Chondrocyte (in vitro differentiated cells): ENCODE measurements around the gene ARHGAP6. TPM values are rescaled to one million over a fixed set of nuclear protein-coding genes. Genes with fewer than 3 reads are reported as not detected.

Experiments
- DNase-seq: peaks from one replicate; pipeline ENCODE4 v3.0.0; 2021; ENCODE audit warnings: mixed read lengths, low spot score
- H3K27ac Mint-ChIP-seq: one replicate; pipeline ENCODE4 v1.8.0; 2021; ENCODE audit warnings: mild to moderate bottlenecking, moderate library complexity, mixed read lengths; ENCODE audit not compliant: unreplicated experiment
- H3K27me3 Mint-ChIP-seq: 2 replicates; pipeline ENCODE4 v1.8.0; 2021; ENCODE audit warnings: low read depth, mixed read lengths
- H3K36me3 Mint-ChIP-seq: 2 replicates; pipeline ENCODE4 v1.8.0; 2021; ENCODE audit warnings: low read depth, mixed read lengths
- H3K4me1 Mint-ChIP-seq: 2 replicates; pipeline ENCODE4 v1.8.0; 2021; ENCODE audit warnings: low read depth, mild to moderate bottlenecking, mixed read lengths
- H3K4me3 Mint-ChIP-seq: one replicate; pipeline ENCODE4 v1.8.0; 2021; ENCODE audit warnings: mild to moderate bottlenecking, moderate library complexity, mixed read lengths; ENCODE audit not compliant: unreplicated experiment
- H3K9me3 Mint-ChIP-seq: 2 replicates; pipeline ENCODE4 v1.8.0; 2021; ENCODE audit warnings: low read depth, mixed read lengths
- CTCF ChIP-seq: fragments of 200-600 bp; sonication (generic); IDR thresholded peaks from 2 replicates; pipeline ENCODE4 v1.5.0; 2021; ENCODE audit warnings: antibody characterized with exemption, mild to moderate bottlenecking, moderate library complexity
- total RNA-seq: library from RNA; stranded (reverse); gene quantifications from 3 replicates; pipeline ENCODE4 v1.2.1, GENCODE V29; 2021

The ARHGAP6 gene
- total RNA-seq, 1 donor from 2014 or later = 1.5 TPM

GRCh38 chrX:11190745-11191510 lies 474.8 kb downstream of the ARHGAP6 start:
- no peak overlapping the region for H3K27ac Mint-ChIP-seq
- peaks cover 8% of the 10 kb centered on the region for H3K9me3 Mint-ChIP-seq
- no peaks in the 10 kb centered on the region for H3K36me3 Mint-ChIP-seq
- peaks cover 6% of the 10 kb centered on the region for H3K4me1 Mint-ChIP-seq
- no peak for TF ChIP-seq CTCF
- no peak overlapping the region for H3K4me3 Mint-ChIP-seq
- DNase-seq = no peak
- no peaks in the 10 kb centered on the region for H3K27me3 Mint-ChIP-seq

- Mint-ChIP-seq H3K4me1 (peaks cover 6% of the 10 kb centered on the region), H3K36me3 (no peaks in the 10 kb centered on the region), H3K9me3 (peaks cover 8% of the 10 kb centered on the region), H3K27ac (no peak overlapping the region), H3K27me3 (no peaks in the 10 kb centered on the region), H3K4me3 (no peak overlapping the region)
- DNase-seq = no peak
- TF ChIP-seq CTCF = no peak
Observed at GRCh38 chrX:11189097-11189496, 476.6 kb downstream of the ARHGAP6 start.

- peaks cover 8% of the 10 kb centered on the region for H3K9me3 Mint-ChIP-seq
- H3K4me1 Mint-ChIP-seq = peaks cover 6% of the 10 kb centered on the region
- DNase-seq = no peak
- H3K36me3 Mint-ChIP-seq = no peaks in the 10 kb centered on the region
- H3K27ac Mint-ChIP-seq = no peak overlapping the region
- no peaks in the 10 kb centered on the region for H3K27me3 Mint-ChIP-seq
- no peak for TF ChIP-seq CTCF
- H3K4me3 Mint-ChIP-seq = no peak overlapping the region
Observed at GRCh38 chrX:11188664-11189063, 477.1 kb downstream of the ARHGAP6 start.

GRCh38 chrX:11187001-11187400 lies 478.7 kb downstream of the ARHGAP6 start:
- H3K36me3 Mint-ChIP-seq = no peaks in the 10 kb centered on the region
- TF ChIP-seq CTCF = no peak
- DNase-seq = no peak
- H3K4me1 Mint-ChIP-seq = no peaks in the 10 kb centered on the region
- H3K27me3 Mint-ChIP-seq = no peaks in the 10 kb centered on the region
- H3K9me3 Mint-ChIP-seq = peaks cover 8% of the 10 kb centered on the region
- H3K27ac Mint-ChIP-seq = no peak overlapping the region
- no peak overlapping the region for H3K4me3 Mint-ChIP-seq

GRCh38 chrX:11185861-11186260 lies 479.9 kb downstream of the ARHGAP6 start:
- Mint-ChIP-seq H3K4me1 (no peaks in the 10 kb centered on the region), H3K36me3 (no peaks in the 10 kb centered on the region), H3K9me3 (peaks cover 8% of the 10 kb centered on the region), H3K4me3 (no peak overlapping the region), H3K27me3 (no peaks in the 10 kb centered on the region), H3K27ac (no peak overlapping the region)
- DNase-seq = no peak
- TF ChIP-seq CTCF = no peak
